HG02642 (cell line): ENCODE measurements around the gene NDUFV1.
A peak's percentile ranks its signal among the peaks of the same experiment; 100 is the strongest.
"Not testable (repeated sequence)": the region's sequence is repeated elsewhere in the genome, so short reads cannot be mapped to it uniquely, and the experiment has no call there.

Experiments used
- ATAC-seq: cut with Tn5 transposase; IDR thresholded peaks from one replicate; pipeline ENCODE4 v1.9.1; 2021; ENCODE audit warnings: mild to moderate bottlenecking; ENCODE audit not compliant: unreplicated experiment, poor library complexity

NDUFV1 gene

DNA sequence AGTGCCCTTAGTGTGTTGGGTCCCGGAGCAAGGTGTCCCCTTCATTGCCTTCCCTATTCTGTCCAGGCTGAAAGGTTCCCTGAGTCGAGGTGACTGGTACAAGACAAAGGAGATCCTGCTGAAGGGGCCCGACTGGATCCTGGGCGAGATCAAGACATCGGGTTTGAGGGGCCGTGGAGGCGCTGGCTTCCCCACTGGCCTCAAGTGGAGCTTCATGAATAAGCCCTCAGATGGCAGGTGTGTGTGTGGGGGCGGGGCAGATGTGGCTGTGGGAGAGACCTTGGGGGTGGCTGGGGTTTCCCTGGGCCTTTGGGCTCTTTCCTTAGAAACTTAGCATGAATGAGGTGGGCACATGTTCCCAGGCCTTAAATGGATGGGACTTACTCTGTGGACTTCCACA is 1.8 kb downstream of the NDUFV1 start:
- no peak for ATAC-seq

- ATAC-seq, result no peak
Measured at GRCh38 chr11:67609316-67609715, 2.6 kb downstream of the NDUFV1 start.

GRCh38 chr11:67610302-67610868 is 3.6 kb downstream of the NDUFV1 start:
- ATAC-seq, result no peak

DNA sequence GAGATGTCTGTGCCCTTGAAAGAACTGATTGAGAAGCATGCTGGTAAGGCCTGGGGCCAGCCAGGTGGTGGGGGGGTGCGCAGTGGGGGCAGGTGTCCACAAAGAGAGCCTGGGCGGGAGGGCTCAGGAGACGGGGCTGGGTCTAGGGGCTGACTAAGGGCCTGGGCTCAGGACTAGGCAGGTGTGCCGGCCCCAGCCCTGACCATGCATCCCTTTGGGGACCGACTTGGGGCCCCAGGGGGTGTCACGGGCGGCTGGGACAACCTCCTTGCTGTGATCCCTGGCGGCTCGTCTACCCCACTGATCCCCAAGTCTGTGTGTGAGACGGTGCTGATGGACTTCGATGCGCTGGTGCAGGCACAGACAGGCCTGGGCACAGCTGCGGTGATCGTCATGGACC is 4.4 kb downstream of the NDUFV1 start:
- ATAC-seq, result no peak

GRCh38 chr11:67611704-67612587 is 5.2 kb downstream of the NDUFV1 start:
- ATAC-seq, result no peak

- no peak for ATAC-seq
Measured at GRCh38 chr11:67612751-67613150, 6.0 kb downstream of the NDUFV1 start.

GRCh38 chr11:67613313-67613959 is 6.7 kb downstream of the NDUFV1 start:
- peak; percentile 5 for ATAC-seq

GRCh38 chr11:67613960-67614715 is 7.4 kb downstream of the NDUFV1 start:
- peak; percentile 75 for ATAC-seq

GRCh38 chr11:67614730-67615714 is 8.3 kb downstream of the NDUFV1 start:
- ATAC-seq, result no peak

DNA sequence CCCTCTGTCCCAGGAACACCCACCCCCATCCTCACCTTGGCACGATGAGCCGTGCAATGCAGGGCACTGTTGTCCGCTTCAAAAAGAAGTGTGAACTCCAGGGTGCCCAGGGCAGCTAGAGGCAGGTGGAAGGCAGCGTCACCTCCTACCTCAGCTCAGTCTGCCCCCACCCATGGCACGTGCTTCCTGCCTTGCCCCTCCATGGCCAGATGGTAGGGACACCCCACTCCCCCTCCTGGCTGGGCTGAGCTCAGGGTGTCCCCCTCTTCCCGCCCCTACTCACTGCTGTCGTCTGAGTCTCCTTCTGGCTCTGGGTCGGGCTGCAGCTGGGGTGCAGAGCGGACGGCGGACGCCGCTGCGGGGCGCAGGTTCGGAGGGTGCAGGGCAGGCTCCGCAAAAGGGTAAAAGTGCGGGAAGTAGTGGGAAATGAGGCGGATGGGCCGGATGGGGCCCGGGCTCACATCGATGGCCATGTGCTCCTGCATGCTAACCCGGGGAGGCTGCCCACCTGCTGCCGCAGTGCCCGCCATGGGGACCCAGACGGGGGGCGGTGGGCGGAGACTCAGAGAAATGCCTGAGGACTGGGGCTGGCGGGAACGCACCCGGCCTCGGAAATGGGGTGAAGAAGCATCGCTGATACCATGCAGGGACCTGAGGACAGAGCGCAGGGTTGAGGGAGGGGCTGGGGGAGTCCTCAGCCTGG is 9.1 kb downstream of the NDUFV1 start:
- ATAC-seq, result no peak

GRCh38 chr11:67616431-67617242 is 9.9 kb downstream of the NDUFV1 start:
- ATAC-seq, result no peak

DNA sequence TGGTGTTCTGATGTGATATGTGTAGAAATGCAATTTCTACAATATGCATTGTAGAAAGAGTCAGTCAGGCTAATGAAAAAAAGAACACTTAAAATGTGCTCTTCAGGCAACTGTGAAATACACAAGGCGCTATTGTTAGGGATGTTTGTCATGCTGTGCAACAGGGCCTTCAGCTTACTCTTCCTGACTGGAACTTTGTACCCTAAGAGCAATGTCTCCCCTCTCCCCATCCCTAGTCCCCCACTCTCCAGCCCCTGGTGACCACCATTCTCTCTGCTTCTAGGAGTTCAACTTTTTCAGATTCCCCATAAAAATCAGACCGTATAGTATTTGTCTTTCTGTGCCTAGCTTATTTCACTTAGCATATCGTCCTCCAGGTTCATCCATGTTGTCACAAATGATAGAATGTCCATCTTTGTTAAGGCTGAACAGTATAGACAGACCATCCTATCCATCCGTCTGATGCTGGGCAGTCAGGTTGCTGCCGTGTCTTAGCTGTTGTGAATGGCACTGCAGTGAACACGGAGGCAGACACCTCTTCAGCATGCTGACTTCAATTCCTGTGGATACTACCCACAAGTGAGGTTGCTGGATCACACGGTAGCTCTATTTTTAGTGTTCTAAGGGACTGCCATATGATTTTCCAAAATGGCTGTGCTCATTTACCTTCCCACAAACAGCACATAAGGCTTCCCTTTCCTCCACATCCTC is 10.7 kb downstream of the NDUFV1 start:
- ATAC-seq, result no peak

DNA sequence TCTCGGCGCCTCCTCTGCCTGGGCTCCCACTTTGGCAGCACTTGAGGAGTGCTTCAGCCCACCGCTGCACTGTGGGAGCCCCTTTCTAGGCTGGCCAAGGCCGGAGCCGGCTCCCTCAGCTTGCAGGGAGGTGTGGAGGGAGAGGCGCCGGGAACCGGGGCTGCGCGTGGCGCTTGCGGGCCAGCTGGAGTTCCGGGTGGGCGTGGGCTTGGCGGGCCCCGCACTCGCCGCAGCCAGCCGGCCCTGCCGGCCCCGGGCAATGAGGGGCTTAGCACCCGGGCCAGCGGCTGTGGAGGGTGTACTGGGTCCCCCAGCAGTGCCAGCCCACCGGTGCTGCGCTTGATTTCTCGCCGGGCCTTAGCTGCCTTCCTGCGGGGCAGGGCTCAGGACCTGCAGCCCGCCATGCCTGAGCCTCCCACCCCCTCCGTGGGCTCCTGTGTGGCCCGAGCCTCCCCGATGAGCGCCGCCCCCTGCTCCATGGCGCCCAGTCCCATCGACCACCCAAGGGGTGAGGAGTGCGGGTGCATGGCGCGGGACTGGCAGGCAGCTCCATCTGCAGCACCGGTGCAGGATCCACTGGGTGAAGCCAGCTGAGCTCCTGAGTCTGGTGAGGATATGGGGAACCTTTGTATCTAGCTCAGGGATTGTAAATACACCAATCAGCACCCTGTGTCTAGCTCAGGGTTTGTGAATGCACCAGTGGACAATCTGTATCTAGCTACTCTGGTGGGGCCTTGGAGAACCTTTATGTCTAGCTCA is 12.3 kb downstream of the NDUFV1 start:
- not testable (repeated sequence) for ATAC-seq

DNA sequence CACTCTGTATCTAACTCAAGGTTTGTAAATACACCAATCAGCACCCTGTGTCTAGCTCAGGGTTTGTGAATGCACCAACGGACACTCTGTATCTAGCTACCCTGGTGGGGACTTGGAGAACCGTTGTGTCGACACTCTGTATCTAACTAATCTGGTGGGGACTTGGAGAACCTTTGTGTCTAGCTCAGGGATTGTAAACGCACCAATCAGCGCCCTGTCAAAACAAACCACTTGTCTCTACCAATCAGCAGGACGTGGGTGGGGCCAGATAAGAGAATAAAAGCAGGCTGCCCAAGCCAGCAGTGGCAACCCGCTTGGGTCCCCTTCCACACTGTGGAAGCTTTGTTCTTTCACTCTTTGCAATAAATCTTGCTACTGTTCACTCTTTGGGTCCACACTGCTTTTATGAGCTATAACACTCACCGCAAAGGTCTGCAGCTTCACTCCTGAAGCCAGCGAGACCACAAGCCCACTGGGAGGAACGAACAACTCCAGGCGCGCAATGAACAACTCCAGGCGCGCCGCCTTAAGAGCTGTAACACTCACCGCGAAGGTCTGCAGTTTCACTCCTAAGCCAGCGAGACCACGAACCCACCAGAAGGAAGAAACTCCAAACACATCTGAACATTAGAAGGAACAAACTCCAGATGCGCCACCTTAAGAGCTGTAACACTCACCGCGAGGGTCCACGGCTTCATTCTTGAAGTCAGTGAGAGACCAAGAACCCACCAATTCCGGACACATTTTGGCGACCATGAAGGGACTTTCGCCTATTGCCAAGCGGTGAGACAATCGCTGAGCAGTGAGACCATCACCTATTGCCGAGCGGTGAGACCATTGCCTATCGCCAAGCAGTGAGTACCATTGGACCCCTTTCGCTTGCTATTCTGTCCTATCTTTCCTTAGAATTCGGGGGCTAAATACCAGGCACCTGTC is 13.2 kb downstream of the NDUFV1 start:
- not testable (repeated sequence) for ATAC-seq

DNA sequence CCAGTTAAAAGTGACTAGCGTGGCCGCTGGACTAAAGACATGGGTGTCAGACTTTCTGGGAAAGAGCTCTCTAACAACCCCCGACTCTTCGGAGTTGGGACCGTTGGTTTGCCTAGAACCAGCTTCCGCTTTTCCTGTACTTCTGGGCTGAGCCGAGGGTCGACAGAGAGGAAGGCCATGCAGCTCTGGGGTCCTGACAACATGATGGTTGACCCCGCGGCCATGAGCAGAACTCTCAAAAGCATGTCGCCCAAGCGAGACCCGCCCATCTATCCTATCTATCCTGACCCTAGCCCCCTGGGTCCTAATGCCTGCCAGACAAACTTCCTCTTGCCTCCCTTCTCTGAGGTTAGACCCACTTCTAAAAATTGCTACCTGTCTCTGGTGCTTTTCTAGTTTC is 13.9 kb downstream of the NDUFV1 start:
- not testable (repeated sequence) for ATAC-seq

DNA sequence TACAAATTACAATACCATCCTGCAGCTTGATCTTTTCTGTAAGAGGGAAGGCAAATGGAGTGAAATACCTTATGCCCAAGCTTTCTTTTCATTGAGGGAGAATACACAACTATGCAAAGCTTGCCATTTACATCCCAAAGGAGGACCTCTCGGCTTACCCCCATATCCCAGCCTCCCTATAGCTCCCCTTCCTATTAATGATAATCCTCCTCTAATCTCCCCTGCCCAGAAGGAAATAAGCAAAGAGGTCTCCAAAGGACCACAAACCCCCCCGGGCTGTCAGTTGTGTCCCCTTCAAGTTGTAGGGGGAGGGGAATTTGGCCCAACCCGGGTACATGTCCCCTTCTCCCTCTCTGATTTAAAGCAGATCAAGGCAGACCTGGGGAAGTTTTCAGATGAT is 15.2 kb downstream of the NDUFV1 start:
- not testable (repeated sequence) for ATAC-seq
